ENCODE results near the gene PEAK3. TPM values are rescaled to one million over a fixed set of nuclear protein-coding genes. Genes with fewer than 3 reads are reported as not detected.
A peak's percentile ranks its signal among the peaks of the same experiment; 100 is the strongest.

The PEAK3 gene
- total RNA-seq, 4 donors from 2014 or later = 1.2 to 5.8 (median 2.6) TPM

DNA sequence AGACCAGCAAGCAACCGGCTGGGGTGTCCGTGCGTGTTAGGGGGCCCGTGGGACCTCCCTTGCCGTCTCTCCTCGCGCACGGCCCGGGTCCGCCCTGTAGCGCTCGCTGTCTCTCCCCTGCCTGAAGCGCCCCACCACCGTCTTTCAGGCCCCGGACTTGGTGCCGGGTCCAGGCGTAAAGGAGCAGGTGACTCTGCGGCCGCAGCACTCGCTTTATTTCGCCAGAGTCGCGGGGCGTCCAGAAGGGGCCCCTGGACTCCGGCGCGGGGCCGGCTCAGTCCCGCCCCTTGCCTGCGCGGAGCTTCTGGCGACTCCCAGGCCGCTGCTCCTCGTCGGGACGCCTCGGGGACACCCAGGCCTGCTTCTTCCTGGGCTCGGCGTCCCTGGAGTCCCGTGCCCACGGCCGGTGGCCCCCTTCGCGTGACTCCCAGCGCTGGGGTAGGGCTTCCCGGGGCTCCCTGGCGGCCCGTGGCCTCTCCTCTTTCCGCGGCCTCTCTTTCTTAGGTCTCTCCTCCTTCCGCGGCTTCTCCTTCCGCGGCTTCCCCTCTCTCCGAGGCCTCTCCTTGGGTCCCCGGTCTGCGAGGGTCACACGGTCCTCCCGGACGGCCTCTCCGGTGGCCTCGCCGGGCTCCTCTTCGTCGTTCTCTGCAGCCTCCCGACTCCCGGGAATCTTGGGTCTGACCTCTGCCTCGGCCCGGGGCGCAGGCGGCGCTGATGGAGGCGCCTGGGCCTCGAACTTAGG is 29.7 kb downstream of the PEAK3 start:
- Histone ChIP-seq H3K4me1 (peaks cover 0 to 45% (median 27%) of the 10 kb centered on the region in 4 donors), H3K27me3 (peaks cover 0 to 43% of the 10 kb centered on the region in 2 donors), H3K27ac (peak overlapping the region in 1 of 4 donors; percentile 55), H3K36me3 (peaks cover 0 to 17% (median 0%) of the 10 kb centered on the region in 3 donors), H3K4me3 (peak overlapping the region; percentile 18 to 52 (median 34)), H3K9me3 (no peaks in the 10 kb centered on the region)
- no peak for DNase-seq
- no peak for TF ChIP-seq POLR2A (IDR thresholded peaks at IDR 0.05)
- TF ChIP-seq, protein P1, sequence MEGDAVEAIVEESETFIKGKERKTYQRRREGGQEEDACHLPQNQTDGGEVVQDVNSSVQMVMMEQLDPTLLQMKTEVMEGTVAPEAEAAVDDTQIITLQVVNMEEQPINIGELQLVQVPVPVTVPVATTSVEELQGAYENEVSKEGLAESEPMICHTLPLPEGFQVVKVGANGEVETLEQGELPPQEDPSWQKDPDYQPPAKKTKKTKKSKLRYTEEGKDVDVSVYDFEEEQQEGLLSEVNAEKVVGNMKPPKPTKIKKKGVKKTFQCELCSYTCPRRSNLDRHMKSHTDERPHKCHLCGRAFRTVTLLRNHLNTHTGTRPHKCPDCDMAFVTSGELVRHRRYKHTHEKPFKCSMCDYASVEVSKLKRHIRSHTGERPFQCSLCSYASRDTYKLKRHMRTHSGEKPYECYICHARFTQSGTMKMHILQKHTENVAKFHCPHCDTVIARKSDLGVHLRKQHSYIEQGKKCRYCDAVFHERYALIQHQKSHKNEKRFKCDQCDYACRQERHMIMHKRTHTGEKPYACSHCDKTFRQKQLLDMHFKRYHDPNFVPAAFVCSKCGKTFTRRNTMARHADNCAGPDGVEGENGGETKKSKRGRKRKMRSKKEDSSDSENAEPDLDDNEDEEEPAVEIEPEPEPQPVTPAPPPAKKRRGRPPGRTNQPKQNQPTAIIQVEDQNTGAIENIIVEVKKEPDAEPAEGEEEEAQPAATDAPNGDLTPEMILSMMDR (IDR thresholded peaks at IDR 0.05) = no peak

DNA sequence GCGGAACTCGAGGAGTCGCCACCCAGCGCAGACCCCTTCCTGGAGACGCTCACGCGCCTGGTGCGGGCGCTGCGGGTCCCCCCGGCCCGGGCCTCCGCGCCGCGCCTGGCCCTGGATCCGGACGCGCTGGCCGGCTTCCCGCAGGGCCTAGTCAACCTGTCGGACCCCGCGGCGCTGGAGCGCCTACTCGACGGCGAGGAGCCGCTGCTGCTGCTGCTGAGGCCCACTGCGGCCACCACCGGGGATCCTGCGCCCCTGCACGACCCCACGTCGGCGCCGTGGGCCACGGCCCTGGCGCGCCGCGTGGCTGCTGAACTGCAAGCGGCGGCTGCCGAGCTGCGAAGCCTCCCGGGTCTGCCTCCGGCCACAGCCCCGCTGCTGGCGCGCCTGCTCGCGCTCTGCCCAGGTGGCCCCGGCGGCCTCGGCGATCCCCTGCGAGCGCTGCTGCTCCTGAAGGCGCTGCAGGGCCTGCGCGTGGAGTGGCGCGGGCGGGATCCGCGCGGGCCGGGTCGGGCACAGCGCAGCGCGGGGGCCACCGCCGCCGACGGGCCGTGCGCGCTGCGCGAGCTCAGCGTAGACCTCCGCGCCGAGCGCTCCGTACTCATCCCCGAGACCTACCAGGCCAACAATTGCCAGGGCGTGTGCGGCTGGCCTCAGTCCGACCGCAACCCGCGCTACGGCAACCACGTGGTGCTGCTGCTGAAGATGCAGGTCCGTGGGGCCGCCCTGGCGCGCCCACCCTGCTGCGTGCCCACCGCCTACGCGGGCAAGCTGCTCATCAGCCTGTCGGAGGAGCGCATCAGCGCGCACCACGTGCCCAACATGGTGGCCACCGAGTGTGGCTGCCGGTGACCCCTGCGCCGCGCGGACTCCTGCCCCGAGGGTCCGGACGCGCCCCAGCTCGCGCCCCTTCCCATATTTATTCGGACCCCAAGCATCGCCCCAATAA is 30.6 kb downstream of the PEAK3 start:
- Histone ChIP-seq H3K9me3 (no peaks in the 10 kb centered on the region), H3K27me3 (peaks cover 0 to 43% of the 10 kb centered on the region in 2 donors), H3K36me3 (peaks cover 0 to 25% (median 0%) of the 10 kb centered on the region in 3 donors), H3K4me1 (peaks cover 0 to 45% (median 27%) of the 10 kb centered on the region in 4 donors), H3K4me3 (peak overlapping the region in 3 of 4 donors; percentile 29 to 52 (median 38)), H3K27ac (no peak overlapping the region)
- DNase-seq = no peak
- TF ChIP-seq, protein P1 (IDR thresholded peaks at IDR 0.05) = no peak
- no peak for TF ChIP-seq POLR2A (IDR thresholded peaks at IDR 0.05)

DNA sequence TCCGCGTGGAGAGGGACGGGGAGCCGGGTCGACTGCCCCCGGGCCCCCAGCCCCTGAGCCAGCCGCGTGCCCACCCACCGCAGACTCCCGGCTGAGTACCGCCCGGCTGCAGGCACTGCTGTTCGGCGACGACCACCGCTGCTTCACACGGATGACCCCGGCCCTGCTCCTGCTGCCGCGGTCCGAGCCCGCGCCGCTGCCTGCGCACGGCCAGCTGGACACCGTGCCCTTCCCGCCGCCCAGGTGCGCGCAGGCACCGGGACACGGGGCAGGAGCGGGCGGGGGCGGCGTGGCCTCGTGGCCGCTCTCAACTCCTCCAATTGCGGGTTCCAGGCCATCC is 31.2 kb downstream of the PEAK3 start:
- H3K27ac ChIP-seq = no peak overlapping the region
- no peaks in the 10 kb centered on the region for H3K9me3 ChIP-seq
- H3K4me1 ChIP-seq = peaks cover 0 to 45% (median 26%) of the 10 kb centered on the region in 4 donors
- TF ChIP-seq, protein P1 (IDR thresholded peaks at IDR 0.05) = no peak
- TF ChIP-seq POLR2A (IDR thresholded peaks at IDR 0.05) = no peak
- peaks cover 0 to 43% of the 10 kb centered on the region in 2 donors for H3K27me3 ChIP-seq
- no peak for DNase-seq
- peaks cover 0 to 32% (median 0%) of the 10 kb centered on the region in 3 donors for H3K36me3 ChIP-seq
- H3K4me3 ChIP-seq = peak overlapping the region in 3 of 4 donors; percentile 29 to 52 (median 38)

- H3K4me1 ChIP-seq = peaks cover 0 to 45% (median 26%) of the 10 kb centered on the region in 4 donors
- H3K9me3 ChIP-seq = no peaks in the 10 kb centered on the region
- H3K4me3 ChIP-seq = no peak overlapping the region
- H3K27me3 ChIP-seq = peaks cover 0 to 43% of the 10 kb centered on the region in 2 donors
- no peak overlapping the region for H3K27ac ChIP-seq
- TF ChIP-seq POLR2A (IDR thresholded peaks at IDR 0.05) = no peak
- TF ChIP-seq, protein P1 (IDR thresholded peaks at IDR 0.05) = no peak
- no peak for DNase-seq
- H3K36me3 ChIP-seq = peaks cover 0 to 38% (median 0%) of the 10 kb centered on the region in 3 donors
Observed at GRCh38 chr19:2249880-2250765, 31.9 kb downstream of the PEAK3 start.
